ENCODE data around the gene IGF2BP2.

The IGF2BP2 gene

GRCh38 chr3:185764163-185764979 lies 60.5 kb downstream of the IGF2BP2 start:
- DNase-seq: no peak

- no peak for DNase-seq
Measured at GRCh38 chr3:185763347-185764005, 61.4 kb downstream of the IGF2BP2 start.

- no peak for DNase-seq
Measured at GRCh38 chr3:185760550-185760949, 64.3 kb downstream of the IGF2BP2 start.

GRCh38 chr3:185760088-185760487 lies 64.8 kb downstream of the IGF2BP2 start:
- no peak for DNase-seq

GRCh38 chr3:185759512-185759911 lies 65.3 kb downstream of the IGF2BP2 start:
- DNase-seq: no peak

- no peak for DNase-seq
Measured at GRCh38 chr3:185758912-185759311, 65.9 kb downstream of the IGF2BP2 start.

GRCh38 chr3:185757176-185757575 lies 67.7 kb downstream of the IGF2BP2 start:
- DNase-seq: no peak

- no peak for DNase-seq
Measured at GRCh38 chr3:185756477-185756876, 68.4 kb downstream of the IGF2BP2 start.

- no peak for DNase-seq
Measured at GRCh38 chr3:185754920-185755319, 69.9 kb downstream of the IGF2BP2 start.

GRCh38 chr3:185753354-185753753 lies 71.5 kb downstream of the IGF2BP2 start:
- DNase-seq: no peak

- DNase-seq: no peak
Measured at GRCh38 chr3:185750702-185751101, 74.1 kb downstream of the IGF2BP2 start.

GRCh38 chr3:185750015-185750414 lies 74.8 kb downstream of the IGF2BP2 start:
- DNase-seq: no peak

- DNase-seq: no peak
Measured at GRCh38 chr3:185746470-185746869, 78.4 kb downstream of the IGF2BP2 start.

GRCh38 chr3:185744997-185745843 lies 79.6 kb downstream of the IGF2BP2 start:
- DNase-seq: no peak

GRCh38 chr3:185741586-185741985 lies 83.3 kb downstream of the IGF2BP2 start:
- no peak for DNase-seq

- no peak for DNase-seq
Measured at GRCh38 chr3:185740133-185740532, 84.7 kb downstream of the IGF2BP2 start.

- no peak for DNase-seq
Measured at GRCh38 chr3:185739264-185739701, 85.6 kb downstream of the IGF2BP2 start.

- no peak for DNase-seq
Measured at GRCh38 chr3:185737740-185738680, 86.8 kb downstream of the IGF2BP2 start.

- no peak for DNase-seq
Measured at GRCh38 chr3:185737020-185737419, 87.8 kb downstream of the IGF2BP2 start.

GRCh38 chr3:185734725-185735096 lies 90.1 kb downstream of the IGF2BP2 start:
- no peak for DNase-seq

GRCh38 chr3:185733980-185734724 lies 90.7 kb downstream of the IGF2BP2 start:
- DNase-seq: peak; percentile 32 to 40

- DNase-seq: no peak
Measured at GRCh38 chr3:185732782-185733181, 92.1 kb downstream of the IGF2BP2 start.
